ENCODE measurements around the gene PRRT1.

The PRRT1 gene

DNA sequence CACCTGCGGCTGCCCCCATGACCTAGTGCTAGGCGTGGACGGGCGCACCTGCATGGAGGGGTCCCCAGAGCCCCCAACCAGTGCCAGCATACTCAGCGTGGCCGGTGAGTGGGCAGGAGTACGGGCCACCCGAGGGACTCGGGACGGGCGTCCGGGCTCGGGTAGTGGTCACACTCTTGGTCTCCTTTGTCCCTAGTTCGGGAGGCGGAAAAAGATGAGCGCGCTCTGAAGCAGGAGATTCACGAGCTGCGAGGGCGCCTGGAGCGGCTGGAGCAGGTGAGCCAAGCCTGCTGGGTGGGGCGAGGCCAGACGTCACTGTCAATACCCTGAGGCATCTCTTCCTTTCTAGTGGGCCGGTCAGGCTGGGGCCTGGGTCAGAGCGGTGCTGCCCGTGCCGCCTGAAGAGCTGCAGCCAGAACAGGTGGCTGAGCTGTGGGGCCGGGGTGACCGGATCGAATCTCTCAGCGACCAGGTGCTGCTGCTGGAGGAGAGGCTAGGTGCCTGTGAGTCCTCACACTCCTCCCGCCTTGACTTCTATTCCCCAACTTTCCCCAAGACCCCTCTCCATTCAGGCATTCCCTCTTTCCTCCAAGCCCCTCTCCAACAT is 15.5 kb upstream of the PRRT1 start:
- TF ChIP-seq, protein P1, sequence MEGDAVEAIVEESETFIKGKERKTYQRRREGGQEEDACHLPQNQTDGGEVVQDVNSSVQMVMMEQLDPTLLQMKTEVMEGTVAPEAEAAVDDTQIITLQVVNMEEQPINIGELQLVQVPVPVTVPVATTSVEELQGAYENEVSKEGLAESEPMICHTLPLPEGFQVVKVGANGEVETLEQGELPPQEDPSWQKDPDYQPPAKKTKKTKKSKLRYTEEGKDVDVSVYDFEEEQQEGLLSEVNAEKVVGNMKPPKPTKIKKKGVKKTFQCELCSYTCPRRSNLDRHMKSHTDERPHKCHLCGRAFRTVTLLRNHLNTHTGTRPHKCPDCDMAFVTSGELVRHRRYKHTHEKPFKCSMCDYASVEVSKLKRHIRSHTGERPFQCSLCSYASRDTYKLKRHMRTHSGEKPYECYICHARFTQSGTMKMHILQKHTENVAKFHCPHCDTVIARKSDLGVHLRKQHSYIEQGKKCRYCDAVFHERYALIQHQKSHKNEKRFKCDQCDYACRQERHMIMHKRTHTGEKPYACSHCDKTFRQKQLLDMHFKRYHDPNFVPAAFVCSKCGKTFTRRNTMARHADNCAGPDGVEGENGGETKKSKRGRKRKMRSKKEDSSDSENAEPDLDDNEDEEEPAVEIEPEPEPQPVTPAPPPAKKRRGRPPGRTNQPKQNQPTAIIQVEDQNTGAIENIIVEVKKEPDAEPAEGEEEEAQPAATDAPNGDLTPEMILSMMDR (IDR thresholded peaks at IDR 0.05; ENCODE audit: low read depth, low read length, missing control alignments) = no peak
- DNase-seq (ENCODE audit: extremely low read depth, low read depth) = no peak
- H3K4me3 ChIP-seq (replicated peaks; ENCODE audit: low read depth, low read length) = no peak overlapping the region

DNA sequence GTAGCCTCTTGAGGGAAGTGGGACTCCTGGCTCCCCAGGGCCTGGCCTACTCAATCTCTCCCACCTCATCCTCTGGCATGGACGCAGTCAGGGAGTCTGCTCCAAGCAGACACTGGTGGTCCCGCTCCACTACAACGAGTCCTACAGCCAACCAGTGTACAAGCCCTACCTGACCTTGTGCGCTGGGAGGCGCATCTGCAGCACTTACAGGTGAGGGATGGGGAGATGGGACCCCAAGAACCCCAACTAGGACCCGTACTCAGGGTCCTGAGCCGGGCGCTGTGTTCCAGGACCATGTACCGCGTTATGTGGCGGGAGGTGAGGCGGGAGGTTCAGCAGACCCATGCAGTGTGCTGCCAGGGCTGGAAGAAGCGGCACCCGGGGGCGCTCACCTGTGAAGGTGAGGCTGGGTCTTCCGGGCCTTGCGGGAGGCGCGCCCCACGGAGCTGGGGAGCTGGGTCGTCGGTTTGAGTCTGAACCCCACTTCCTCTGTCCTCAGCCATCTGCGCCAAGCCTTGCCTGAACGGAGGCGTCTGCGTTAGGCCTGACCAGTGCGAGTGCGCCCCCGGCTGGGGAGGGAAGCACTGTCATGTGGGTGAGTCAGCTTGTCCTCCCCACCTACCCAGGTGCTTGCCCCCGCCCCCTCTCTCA is 14.8 kb upstream of the PRRT1 start:
- DNase-seq (ENCODE audit: extremely low read depth, low read depth) = no peak
- TF ChIP-seq, protein P1 (IDR thresholded peaks at IDR 0.05; ENCODE audit: low read depth, low read length, missing control alignments) = peak; percentile 8
- H3K4me3 ChIP-seq (replicated peaks; ENCODE audit: low read depth, low read length) = no peak overlapping the region

GRCh38 chr6:32164295-32164694 is 12.6 kb upstream of the PRRT1 start, which contains the start of gene EGFL8:
TSS of gene EGFL8 (plus strand) at chr6:32164595. CDS start at chr6:32166166, 1,571 bp downstream.
- no peak for DNase-seq (ENCODE audit: extremely low read depth, low read depth)
- TF ChIP-seq, protein P1 (IDR thresholded peaks at IDR 0.05; ENCODE audit: low read depth, low read length, missing control alignments) = no peak
- no peak within 1 kb of the TSS for H3K4me3 ChIP-seq (replicated peaks; ENCODE audit: low read depth, low read length)

DNA sequence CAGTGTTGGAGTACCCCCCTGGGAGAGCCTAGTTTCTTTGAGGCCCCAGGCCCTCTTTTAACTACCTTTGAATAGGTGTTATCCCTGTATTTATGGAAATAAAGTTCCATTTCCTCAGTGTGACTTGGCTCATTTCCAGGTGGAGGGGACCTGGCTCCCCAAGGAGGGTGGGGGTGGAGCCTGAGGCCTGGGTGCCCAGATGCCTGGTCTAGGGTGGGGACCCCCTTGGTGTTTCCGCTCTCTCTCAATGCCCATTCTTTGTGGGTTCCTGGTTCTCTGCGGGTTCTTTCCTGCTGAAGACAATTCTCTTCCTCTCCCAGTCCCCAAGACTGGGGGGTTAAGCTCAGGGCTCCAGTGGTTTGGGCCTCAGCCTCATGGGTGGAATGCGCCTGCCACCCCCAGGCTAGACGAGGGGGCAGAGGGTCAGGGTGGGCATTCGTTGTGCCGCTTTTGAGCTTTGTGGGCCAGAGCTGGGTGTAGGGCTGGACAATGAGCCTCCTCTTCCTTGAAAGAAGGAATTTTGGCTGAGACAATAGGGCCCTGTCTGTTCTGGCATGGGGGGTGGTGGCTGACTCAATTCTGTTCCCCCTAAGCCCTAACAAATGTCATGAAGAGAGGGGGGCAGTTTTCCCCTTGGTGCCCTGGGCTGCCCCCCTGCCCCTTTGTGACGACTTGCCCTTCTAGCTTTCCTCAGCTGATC is 12.0 kb upstream of the PRRT1 start:
- TF ChIP-seq, protein P1 (IDR thresholded peaks at IDR 0.05; ENCODE audit: low read depth, low read length, missing control alignments) = no peak

DNA sequence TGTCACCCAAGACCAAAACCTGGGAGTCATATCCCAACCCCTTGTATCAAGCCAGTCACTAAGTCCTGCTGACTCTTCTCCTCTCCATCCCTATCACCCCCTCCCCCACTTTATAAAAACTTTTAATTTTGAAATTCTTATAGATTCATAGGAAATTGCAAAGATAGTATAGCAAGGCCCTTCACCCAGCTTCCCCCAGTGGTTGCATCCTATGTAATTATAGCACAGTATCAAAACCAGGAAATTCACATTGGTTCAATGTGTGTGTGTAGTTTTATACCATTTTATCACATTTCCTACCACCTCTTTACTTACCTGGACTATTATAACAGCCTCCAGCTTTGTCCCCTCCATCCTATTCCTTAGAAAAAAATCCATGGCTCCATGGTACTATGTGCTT is 6.3 kb upstream of the PRRT1 start:
- TF ChIP-seq, protein P1 (IDR thresholded peaks at IDR 0.05; ENCODE audit: low read depth, low read length, missing control alignments) = no peak
- H3K4me3 ChIP-seq (replicated peaks; ENCODE audit: low read depth, low read length) = no peak overlapping the region
- DNase-seq (ENCODE audit: extremely low read depth, low read depth) = no peak

More for the DNA sequence above, 12.0 kb upstream of the PRRT1 start:
- no peak overlapping the region for H3K4me3 ChIP-seq (replicated peaks; ENCODE audit: low read depth, low read length)
- DNase-seq (ENCODE audit: extremely low read depth, low read depth) = no peak

GRCh38 chr6:32156891-32157290 is 5.2 kb upstream of the PRRT1 start:
- TF ChIP-seq, protein P1 (IDR thresholded peaks at IDR 0.05; ENCODE audit: low read depth, low read length, missing control alignments) = no peak
- H3K4me3 ChIP-seq (replicated peaks; ENCODE audit: low read depth, low read length) = no peak overlapping the region
- no peak for DNase-seq (ENCODE audit: extremely low read depth, low read depth)

All from HFF-Myc (cell line).